Suppressor macrophage (primary cell): ENCODE data around the gene ZNFX1.

Source experiments
- DNase-seq, 4 experiments: peaks; one replicate each; pipeline ENCODE4 v3.0.0-alpha.2; 2020 to 2022

ZNFX1 gene

GRCh38 chr20:49292010-49292409 is 14.2 kb upstream of the ZNFX1 start:
- no peak for DNase-seq

DNA sequence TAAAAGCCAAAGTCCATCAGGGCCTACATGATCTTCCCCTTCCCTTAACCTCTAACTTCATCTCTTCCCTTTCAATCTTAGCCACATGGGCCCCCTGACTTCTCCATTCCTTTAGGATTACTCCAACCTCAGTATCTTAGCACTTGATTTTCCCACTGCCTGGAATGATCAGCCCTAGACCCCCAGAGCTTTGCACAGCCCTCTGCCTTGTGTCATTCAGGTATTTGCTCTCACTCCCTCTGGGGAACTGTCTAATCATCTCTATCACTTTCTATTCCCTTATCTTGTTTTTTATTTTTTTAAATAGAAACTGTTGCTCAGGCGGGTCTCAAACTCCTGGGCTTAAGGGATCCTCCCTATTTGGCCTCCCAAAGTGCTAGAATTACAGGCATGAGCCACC is 13.3 kb upstream of the ZNFX1 start:
- DNase-seq = no peak

- DNase-seq = no peak
Observed at GRCh38 chr20:49290608-49291191, 12.8 kb upstream of the ZNFX1 start.

DNA sequence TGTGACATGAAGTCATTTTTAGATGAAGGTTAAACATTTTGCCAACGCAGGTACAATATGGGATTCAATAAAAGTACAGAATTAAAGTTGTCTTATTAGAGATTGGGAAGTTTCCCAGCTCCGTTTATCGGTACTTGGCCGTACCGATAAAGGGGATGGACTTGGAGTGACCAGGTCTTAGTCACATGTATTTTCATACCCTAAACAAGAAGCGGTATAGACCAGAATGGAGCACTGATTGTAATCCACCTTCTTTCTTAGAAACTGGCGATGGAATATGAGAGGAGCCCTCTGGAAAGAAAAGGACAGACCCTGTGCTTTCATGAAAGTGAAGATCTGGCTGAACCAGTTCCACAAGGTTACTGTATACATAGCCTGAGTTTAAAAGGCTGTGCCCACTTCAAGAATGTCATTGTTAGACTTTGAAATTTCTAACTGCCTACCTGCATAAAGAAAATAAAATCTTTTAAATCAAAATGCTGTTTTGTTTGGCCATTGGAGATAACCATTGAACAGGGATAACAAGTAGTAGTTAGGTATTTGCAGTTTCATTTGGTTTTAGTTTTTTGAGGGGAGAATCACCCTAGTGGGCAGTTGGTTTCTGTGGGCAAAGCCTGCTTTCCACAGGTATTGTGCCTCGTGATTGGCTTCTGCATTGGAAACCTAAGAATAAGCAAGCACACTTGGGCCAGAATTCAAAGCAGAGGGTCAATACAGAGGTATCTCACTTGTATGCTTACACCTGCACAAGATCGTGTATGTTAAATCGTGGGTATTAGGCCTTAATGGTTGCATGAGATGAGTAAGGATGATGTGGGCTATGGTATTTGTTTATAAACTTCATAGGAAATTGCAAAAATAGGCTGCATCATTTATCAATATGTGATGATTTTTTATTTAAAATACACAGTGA is 11.2 kb upstream of the ZNFX1 start:
- DNase-seq = no peak

GRCh38 chr20:49288250-49288751 is 10.4 kb upstream of the ZNFX1 start:
- no peak for DNase-seq

DNA sequence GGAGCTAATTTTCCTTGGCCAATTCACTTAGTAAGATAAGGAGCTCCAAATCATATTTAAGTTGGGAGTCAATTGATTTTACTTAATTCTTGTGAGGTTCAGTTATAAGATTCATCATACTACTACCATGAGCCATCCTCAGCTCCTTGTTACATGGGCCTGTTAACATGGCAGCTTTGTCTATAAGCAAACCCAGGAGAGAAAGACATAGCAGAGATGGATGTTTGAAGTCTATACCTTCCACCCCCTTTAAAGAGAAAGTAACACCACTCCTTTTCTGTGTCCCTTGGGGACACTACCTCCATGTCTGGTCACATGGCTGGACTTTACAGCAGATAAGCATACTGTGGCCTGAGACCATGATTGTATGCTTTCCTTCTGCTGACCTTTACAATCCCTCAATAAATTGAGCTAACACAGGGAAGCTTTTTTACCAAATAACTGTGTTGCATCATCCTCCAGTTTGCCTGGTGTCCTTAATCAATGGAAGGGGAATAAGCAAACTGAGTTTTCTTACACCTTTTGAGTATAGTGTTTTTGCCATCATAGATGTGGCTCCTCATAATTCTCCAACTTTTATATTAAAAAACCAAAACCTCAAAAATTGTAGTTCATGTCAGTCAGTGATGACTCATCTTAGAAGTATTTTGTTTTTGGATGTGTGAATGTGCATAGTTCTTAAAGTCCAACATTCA is 9.8 kb upstream of the ZNFX1 start:
- no peak for DNase-seq

GRCh38 chr20:49286689-49287551 is 9.1 kb upstream of the ZNFX1 start:
- DNase-seq = peak; percentile 39 to 76 (median 56)

DNA sequence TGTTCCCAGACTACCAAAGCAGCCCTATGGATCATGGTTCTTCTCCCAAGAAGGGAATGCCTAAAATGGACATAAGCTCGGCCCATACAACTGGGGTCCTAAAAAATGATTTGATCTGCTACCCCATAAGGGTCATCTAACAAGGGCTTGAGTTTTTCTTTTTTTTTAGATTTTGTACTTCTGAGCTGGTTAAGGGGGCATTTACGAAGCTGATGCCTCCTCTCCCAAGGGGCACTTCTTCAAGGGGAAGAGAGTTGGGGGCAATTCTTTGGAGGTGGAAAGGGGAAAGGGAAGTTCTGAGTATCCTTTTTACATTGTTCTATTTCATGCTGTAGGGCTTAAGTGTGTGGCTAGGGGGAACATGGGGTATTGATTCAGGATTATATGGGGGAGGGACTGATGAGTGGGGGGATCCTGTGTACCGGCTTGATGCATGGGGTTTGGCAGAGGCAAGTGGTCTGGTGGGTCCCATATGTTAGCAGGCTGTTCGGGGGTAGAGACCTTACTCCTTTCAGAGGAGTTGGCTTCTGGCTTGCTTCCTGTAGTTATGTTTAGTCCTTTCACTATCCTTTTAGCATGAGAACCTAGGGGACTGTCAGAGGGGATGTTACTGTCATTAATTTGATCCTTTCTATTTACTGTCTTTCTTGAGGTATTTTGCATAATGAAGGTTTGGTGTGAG is 8.1 kb upstream of the ZNFX1 start:
- DNase-seq = no peak

- DNase-seq = no peak
Observed at GRCh38 chr20:49285233-49285668, 7.4 kb upstream of the ZNFX1 start.

- no peak for DNase-seq
Observed at GRCh38 chr20:49284818-49285217, 7.0 kb upstream of the ZNFX1 start.

GRCh38 chr20:49283703-49284625 is 6.1 kb upstream of the ZNFX1 start:
- no peak for DNase-seq

GRCh38 chr20:49283176-49283702 is 5.4 kb upstream of the ZNFX1 start:
- no peak for DNase-seq

DNA sequence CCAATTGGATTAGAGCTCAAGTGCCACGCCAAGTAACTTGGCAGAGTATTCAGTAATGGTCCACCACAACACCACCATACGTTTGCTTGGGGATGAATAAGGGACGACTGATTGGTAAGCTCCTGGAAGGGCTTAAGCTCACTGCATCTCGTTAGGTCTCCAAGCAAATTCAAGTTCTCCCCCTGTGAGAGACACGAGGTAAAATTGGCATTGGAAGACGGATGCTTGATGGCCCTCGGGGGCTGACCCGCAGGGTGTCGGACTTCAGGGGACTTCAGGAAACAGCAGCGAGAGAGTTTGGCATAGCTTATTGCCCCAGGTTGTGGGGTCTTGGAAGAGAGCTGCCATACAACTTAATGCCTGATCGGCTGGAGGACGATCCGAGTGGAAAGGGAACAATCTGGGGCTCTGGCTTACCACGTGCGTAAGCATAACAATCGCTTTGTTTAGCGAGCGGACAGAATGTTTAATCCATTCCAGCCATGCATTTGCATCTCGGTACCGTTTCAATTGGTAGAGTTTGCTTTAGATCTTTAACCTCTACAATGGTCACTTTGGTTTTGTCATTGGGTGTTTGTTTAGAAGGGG is 4.8 kb upstream of the ZNFX1 start:
- DNase-seq = no peak

DNA sequence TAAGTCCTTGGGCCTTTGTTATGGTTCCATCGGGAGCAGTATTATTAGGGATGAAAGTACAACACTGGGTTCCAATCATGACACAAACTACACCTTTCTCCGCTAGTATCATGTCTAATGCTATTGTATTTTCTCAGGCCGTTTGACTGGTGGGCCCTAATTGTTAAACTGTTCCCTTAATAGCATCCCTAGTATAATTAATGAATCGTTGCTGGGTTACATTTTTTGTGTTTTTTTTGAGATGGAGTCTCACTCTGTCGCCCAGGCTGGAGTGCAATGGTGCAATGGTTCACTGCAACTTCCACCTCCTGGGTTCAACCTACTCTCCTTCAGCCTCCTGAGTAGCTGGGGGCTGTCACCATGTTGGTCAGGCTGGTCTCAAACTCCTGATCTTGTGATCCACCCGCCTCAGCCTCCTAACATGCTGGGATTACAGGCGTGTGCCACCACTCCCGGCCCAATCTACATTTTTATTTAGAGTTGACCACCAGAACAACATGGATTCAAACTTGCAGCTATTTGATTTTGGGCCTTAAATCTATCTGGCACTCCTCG is 4.1 kb upstream of the ZNFX1 start:
- no peak for DNase-seq

DNA sequence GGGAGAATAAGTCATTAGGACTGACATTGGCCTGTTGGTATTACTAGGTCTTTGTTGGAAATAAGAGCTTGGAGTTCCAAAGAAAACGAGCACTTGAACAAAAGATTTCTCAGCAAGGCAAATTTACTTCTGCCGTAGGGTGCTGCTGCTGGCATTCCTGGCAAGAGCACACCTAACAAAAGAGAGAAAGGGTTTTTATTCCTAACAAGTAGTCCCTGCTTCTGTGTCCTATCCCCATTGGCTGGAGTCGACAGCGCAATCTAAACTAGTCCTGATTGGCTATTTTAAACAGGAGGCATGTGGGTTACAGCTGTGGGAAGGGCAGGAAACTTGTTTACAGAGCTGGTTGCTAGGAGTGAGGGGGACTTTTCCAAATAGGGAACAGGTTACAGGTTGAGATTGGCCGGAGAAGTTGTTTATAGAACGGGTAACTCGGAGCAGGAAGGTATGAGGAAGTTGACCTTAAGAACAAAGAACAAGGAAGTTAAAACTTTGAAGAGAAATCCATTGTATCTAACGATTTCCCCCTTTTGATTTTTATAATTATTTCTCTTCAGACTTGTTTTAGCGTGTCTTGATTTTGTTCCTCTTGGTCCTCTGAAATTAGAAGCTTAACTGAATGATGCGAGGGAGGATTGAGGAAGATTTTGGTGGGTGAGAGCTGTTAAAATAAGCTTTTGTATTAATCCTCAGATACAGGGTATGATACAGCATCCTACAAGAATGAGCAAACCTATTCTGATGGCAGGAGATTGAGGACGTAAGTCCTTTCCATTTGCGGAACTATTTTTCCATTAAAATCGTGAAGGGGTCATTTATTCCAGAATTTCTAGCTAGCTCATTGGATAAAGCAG is 3.4 kb upstream of the ZNFX1 start:
- DNase-seq = peak; percentile 48 to 80 (median 61)

- no peak for DNase-seq
Observed at GRCh38 chr20:49280463-49281058, 2.7 kb upstream of the ZNFX1 start.

DNA sequence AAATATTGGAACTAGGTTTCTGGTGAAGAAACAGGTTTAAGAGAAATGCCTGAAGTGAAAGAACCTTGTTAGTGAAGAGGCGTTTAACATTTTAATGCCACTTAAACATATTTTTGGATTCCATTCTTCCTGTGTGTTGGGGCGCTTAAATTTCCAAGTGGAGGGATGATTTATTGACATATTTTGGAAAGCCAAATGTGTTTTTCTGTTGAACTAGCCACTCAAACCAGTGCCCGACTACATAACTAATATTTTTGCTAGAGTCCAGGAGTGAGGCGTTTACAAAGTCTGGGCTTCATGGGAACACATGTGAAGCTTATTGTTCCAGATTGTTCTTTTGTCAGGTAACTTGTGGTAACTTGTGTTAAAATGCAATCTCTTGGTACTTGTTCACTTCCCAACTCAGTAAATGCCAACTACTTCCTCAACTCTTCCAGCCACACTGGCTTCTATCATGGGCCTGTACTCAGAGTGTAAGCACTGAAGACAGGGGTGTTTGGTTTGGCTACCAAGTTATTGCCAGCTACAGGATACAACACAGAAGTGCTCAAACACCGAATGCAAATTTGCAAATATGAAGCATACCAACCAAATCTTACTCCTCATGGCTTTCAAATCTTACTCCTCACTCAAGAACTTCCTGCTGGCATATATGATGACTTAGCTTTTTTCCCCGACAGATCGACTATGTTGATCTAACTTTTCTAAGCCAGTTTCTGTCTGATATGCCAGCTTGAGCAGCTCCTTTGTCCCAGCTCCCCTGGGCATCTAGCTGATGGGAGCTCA is 2.0 kb upstream of the ZNFX1 start:
- DNase-seq = peak in 1 of 4 experiments; percentile 8
